Endothelial cell (in vitro differentiated cells): ENCODE data around the gene FLOT2. TPM values are rescaled to one million over a fixed set of nuclear protein-coding genes. Genes with fewer than 3 reads are reported as not detected.
A peak's percentile ranks its signal among the peaks of the same experiment; 100 is the strongest.
"Not testable (repeated sequence)": the region's sequence is repeated elsewhere in the genome, so short reads cannot be mapped to it uniquely, and the experiment has no call there.

Experiments used
- DNase-seq: peaks from one replicate; pipeline ENCODE4 v3.0.0; 2021; ENCODE audit warnings: low spot score
- H3K27ac Mint-ChIP-seq: one replicate; pipeline ENCODE4 v1.8.0; 2021; ENCODE audit warnings: mixed read lengths, inconsistent platforms; ENCODE audit not compliant: unreplicated experiment
- H3K27me3 Mint-ChIP-seq: one replicate; pipeline ENCODE4 v1.8.0; 2021; ENCODE audit warnings: mild to moderate bottlenecking, moderate library complexity, mixed read lengths, inconsistent platforms; ENCODE audit not compliant: unreplicated experiment
- H3K36me3 Mint-ChIP-seq: one replicate; pipeline ENCODE4 v1.8.0; 2021; ENCODE audit warnings: mild to moderate bottlenecking, low read depth, mixed read lengths, inconsistent platforms; ENCODE audit not compliant: unreplicated experiment
- H3K4me1 Mint-ChIP-seq: one replicate; pipeline ENCODE4 v1.8.0; 2021; ENCODE audit warnings: mild to moderate bottlenecking, mixed read lengths, inconsistent platforms; ENCODE audit not compliant: unreplicated experiment
- H3K4me3 Mint-ChIP-seq: one replicate; pipeline ENCODE4 v1.8.0; 2021; ENCODE audit warnings: mild to moderate bottlenecking, mixed read lengths, inconsistent platforms; ENCODE audit not compliant: unreplicated experiment
- H3K9me3 Mint-ChIP-seq: one replicate; pipeline ENCODE4 v1.8.0; 2021; ENCODE audit warnings: mixed read lengths, inconsistent platforms; ENCODE audit not compliant: unreplicated experiment
- total RNA-seq: library from RNA; stranded (reverse); fragmentation: NEBNext Ultra II Directional; extraction: Animal tissue kit (Norgen Biotek cat#: 25700); gene quantifications from one replicate; pipeline ENCODE4 v1.2.1, GENCODE V29; 2021; ENCODE audit not compliant: unreplicated experiment
- TF ChIP-seq, protein P1 (sequence below): fragments of 200-600 bp; sonication (generic); IDR thresholded peaks from one replicate; pipeline ENCODE4 v1.5.0; 2021; ENCODE audit warnings: antibody characterized with exemption; ENCODE audit not compliant: unreplicated experiment

FLOT2 gene
- total RNA-seq, 1 donor from 2014 or later = 156 TPM

DNA sequence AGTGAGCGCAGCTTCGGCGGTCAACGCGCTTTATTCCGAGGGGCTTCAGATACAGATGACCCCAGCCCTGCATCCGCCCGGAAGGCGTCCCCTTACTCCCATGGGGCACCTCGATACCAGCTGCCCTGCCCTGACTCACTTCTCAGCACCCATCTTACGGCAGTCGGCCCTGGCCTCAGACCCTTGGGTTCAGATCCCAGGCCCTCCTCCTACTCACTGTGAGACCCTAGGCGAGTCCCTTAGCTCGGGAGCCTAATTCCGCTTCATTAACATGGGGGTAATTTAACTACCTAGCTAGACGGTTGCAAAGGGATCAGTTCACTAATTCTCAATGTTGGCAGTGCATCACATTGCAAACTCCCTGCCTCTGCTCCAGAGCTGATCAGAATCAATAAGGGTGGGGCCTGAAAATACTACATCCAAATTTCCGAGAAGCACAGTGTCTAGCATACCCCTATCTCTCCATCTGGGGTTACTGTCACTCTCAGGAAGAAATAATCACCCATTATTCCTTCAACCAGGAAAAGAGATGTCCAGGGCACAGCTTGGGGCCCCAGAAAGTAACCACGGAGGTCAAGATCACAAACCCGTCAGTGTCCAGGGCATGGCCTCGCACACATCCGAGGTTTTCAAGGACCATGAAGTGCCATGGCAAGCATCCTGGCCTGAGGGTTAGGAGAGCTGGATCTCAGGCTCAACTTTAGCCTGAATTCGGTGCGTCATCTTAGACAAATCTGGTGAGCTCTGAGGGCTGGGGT, 415 bp upstream of the FLOT2 start:
- Mint-ChIP-seq H3K27me3 (peaks cover 10% of the 10 kb centered on the region), H3K4me1 (peaks cover 31% of the 10 kb centered on the region), H3K27ac (no peak overlapping the region), H3K4me3 (peak overlapping the region; percentile 88), H3K9me3 (no peaks in the 10 kb centered on the region), H3K36me3 (peaks cover 9% of the 10 kb centered on the region)
- TF ChIP-seq, protein P1, sequence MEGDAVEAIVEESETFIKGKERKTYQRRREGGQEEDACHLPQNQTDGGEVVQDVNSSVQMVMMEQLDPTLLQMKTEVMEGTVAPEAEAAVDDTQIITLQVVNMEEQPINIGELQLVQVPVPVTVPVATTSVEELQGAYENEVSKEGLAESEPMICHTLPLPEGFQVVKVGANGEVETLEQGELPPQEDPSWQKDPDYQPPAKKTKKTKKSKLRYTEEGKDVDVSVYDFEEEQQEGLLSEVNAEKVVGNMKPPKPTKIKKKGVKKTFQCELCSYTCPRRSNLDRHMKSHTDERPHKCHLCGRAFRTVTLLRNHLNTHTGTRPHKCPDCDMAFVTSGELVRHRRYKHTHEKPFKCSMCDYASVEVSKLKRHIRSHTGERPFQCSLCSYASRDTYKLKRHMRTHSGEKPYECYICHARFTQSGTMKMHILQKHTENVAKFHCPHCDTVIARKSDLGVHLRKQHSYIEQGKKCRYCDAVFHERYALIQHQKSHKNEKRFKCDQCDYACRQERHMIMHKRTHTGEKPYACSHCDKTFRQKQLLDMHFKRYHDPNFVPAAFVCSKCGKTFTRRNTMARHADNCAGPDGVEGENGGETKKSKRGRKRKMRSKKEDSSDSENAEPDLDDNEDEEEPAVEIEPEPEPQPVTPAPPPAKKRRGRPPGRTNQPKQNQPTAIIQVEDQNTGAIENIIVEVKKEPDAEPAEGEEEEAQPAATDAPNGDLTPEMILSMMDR = no peak
- no peak for DNase-seq

DNA sequence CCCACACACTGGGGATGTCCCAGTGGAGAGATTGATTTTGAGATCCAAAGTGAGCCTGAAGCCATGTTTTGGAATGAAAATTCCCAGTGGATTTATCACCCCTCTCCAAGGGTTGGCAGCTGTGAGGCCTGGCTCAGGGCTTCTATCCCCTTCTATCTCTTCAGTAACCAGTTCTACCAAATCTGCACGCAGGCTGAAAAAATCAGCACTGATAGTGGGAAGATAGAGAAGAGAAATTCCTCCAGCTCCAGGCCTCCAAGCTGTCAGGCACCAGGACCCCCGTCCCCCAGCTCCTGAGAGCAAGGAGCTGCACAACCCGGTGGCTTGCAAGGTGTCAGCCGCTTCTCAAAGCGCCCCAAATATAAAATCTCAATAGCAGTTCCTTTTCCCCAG, 1.0 kb downstream of the FLOT2 start:
- Mint-ChIP-seq H3K27ac (no peak overlapping the region), H3K4me3 (peak overlapping the region; percentile 93), H3K27me3 (peaks cover 10% of the 10 kb centered on the region), H3K4me1 (peaks cover 34% of the 10 kb centered on the region), H3K9me3 (no peaks in the 10 kb centered on the region), H3K36me3 (peaks cover 12% of the 10 kb centered on the region)
- DNase-seq = no peak
- TF ChIP-seq, protein P1 = no peak

DNA sequence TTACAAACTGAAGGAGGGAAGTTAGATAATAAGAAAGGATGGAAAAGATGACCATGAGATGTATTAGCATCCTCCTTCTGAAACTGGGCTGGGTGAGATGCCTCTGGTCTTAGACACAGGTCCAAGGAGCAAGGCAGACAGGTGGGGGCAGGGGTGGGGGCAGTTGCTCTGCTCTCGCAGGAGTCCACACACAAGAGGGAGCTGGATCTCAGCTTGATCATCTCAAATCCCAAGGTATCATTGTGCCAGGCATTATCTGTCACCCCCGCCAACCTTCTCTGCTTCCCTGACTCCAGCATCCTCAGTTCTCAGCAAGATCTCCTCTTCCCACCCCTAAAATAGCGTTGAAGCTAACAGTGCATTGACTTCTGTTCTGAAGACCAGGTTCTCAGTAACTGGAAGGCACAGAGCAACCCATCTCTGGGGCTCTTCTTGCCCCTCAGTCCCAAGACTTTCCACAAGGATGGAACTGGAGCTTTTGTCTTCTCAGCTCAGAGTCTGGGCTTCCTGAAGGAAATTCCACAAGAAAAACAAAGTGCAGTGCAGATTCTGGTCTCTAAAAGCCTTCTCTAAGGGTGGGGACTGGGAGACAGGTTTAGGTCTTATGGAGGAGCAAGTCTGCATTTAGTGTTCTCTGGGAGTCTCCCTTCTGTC, 1.6 kb downstream of the FLOT2 start:
- peak overlapping the region; percentile 93 for H3K4me3 Mint-ChIP-seq
- peaks cover 40% of the 10 kb centered on the region for H3K4me1 Mint-ChIP-seq
- DNase-seq = no peak
- no peaks in the 10 kb centered on the region for H3K9me3 Mint-ChIP-seq
- peaks cover 18% of the 10 kb centered on the region for H3K36me3 Mint-ChIP-seq
- H3K27me3 Mint-ChIP-seq = peaks cover 10% of the 10 kb centered on the region
- TF ChIP-seq, protein P1 = no peak
- H3K27ac Mint-ChIP-seq = no peak overlapping the region

DNA sequence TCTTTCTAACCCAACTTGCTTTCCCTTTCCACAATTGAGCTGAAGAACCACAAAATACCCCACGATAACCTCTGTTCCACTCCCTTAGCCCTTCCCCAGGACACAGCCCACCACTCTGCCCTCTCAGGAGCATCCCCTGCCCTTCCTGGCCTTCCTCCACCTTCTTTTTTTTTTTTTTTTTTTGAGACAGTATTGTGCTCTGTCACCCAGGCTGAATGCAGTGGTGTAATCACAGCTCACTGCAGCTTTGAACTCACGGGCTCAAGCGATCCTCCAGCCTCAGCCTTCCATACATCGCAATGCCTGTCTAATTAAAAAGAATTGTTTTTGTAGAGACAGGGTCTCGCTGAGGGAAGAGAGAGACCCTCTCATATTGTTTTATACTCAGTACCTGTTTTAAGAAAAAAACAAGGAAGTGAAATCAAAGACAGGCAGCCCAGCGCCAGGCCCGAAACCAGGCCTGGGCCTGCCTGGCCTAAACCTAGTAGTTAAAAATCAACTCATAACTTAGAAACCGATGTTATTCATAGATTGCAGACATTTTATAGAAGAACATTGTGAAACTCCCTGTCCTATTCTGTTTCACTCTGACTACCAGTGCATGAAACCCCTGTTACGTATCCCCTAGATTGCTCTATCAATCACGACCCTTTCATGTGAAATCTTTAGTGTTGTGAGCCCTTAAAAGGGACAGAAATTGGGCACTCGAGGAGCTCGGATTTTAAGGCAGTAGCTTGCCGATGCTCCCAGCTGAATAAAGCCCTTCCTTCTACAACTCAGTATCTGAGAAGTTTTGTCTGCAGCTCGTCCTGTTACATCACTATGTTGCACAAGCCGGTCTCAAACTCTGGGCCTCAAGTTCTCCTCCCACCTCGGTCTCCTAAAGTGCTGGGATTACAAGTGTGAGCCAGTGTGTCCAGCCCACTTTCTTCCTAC, 4.0 kb downstream of the FLOT2 start:
- not testable (repeated sequence) for H3K9me3 Mint-ChIP-seq, H3K27me3 Mint-ChIP-seq, DNase-seq
- peak overlapping the region; percentile 65 for H3K4me3 Mint-ChIP-seq
- H3K4me1 Mint-ChIP-seq = peaks cover 43% of the 10 kb centered on the region
- peak overlapping the region; percentile 97 for H3K27ac Mint-ChIP-seq
- peaks cover 18% of the 10 kb centered on the region for H3K36me3 Mint-ChIP-seq

DNA sequence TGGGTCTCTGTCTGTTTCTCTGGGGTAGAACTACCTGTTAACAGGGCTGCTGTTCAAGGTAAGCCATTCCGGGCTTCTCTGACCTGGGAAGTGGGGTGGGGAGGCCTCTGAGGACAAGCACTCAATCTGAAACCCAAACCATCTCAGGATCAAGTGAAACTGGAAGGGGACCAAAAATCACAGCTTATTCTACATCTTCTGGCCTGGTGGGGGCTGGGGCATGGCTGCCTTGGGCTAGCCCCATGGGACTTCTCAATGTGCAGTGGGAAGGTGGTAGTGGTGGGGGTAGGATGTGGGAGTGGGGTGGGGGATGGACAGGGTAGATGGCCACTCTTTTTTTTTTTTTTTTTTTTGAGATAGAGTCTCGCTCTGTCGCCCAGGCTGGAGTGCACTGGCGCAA, 5.5 kb downstream of the FLOT2 start:
- TF ChIP-seq, protein P1 = no peak

More for the DNA sequence above, 5.5 kb downstream of the FLOT2 start:
- peak overlapping the region; percentile 77 for H3K27ac Mint-ChIP-seq
- H3K4me3 Mint-ChIP-seq = no peak overlapping the region
- peaks cover 20% of the 10 kb centered on the region for H3K36me3 Mint-ChIP-seq
- H3K4me1 Mint-ChIP-seq = peaks cover 46% of the 10 kb centered on the region
- DNase-seq = no peak
- no peaks in the 10 kb centered on the region for H3K9me3 Mint-ChIP-seq
- H3K27me3 Mint-ChIP-seq = peaks cover 7% of the 10 kb centered on the region
